Erythroblast (primary cell): ENCODE data around the gene GDE1.

Experiments
- GATA1 ChIP-seq: IDR thresholded peaks from 2 replicates; pipeline ENCODE4 v1.6.1; 2011; ENCODE audit warnings: low read depth, mild to moderate bottlenecking, control low read depth, low read length, moderate library complexity
- POLR2A ChIP-seq: IDR thresholded peaks from 2 replicates; pipeline ENCODE4 v1.6.1; 2011; ENCODE audit warnings: mild to moderate bottlenecking, low read length

GRCh38 chr16:19525385-19525723, 3.5 kb upstream of the GDE1 start:
- no peak for TF ChIP-seq POLR2A
- TF ChIP-seq GATA1, result no peak
